Left ventricle myocardium superior (tissue), 1 donor: ENCODE results near the gene DLG2. TPM values are rescaled to one million over a fixed set of nuclear protein-coding genes. Genes with fewer than 3 reads are reported as not detected.

Source experiments
- ATAC-seq: fragments of 200-7000 bp; cut with Tn5 transposase; one replicate; pipeline ENCODE4 v1.9.1; 2020; ENCODE audit warnings: mild to moderate bottlenecking, moderate library complexity
- DNase-seq: peaks from one replicate; pipeline ENCODE4 v3.0.0-alpha.2; 2020
- intact Hi-C: fragments of 100-400 bp; cut with micrococcal nuclease; formaldehyde crosslinking; loops from one replicate; pipeline ENCODE4 v1.11.0; 2022
- total RNA-seq: library from RNA; stranded (reverse); fragmentation: NEBNext Ultra II Directional; extraction: Animal tissue kit (Norgen Biotek cat#: 25700); gene quantifications from one replicate; pipeline ENCODE4 v1.2.1, GENCODE V29; 2021
- donor health status: DM: no; HTN: yes; CAD: no; lungs with severe emphysema.

Gene DLG2
- total RNA-seq, 1 donor from 2014 or later, result 5.7 TPM

DNA sequence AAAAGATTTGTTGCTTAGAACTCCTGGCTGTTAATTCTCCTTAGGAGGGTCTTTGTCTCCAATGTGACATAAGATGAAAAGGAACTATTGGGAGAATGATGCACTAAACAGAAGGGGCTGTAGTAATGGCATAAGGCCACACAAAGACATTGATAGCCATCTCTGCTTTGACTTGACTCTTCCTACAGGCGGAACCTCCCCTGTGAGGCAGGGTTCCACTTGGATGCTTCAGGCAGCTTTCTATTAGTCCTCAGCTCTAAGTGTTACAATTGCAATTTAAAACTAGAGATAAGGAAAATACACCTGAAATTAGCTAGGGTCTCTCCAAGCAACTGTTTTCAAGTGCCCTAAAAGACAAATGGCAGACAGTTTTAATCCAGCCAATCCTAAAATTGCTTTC, 1949.4 kb downstream of the DLG2 start:
- intact Hi-C loops, result no loop called here
- ATAC-seq (no peak), DNase-seq (no peak)

- DNase-seq (no peak), ATAC-seq (no peak)
- intact Hi-C loops, result no loop called here
Measured at GRCh38 chr11:83676056-83676601, 1951.0 kb downstream of the DLG2 start.

DNA sequence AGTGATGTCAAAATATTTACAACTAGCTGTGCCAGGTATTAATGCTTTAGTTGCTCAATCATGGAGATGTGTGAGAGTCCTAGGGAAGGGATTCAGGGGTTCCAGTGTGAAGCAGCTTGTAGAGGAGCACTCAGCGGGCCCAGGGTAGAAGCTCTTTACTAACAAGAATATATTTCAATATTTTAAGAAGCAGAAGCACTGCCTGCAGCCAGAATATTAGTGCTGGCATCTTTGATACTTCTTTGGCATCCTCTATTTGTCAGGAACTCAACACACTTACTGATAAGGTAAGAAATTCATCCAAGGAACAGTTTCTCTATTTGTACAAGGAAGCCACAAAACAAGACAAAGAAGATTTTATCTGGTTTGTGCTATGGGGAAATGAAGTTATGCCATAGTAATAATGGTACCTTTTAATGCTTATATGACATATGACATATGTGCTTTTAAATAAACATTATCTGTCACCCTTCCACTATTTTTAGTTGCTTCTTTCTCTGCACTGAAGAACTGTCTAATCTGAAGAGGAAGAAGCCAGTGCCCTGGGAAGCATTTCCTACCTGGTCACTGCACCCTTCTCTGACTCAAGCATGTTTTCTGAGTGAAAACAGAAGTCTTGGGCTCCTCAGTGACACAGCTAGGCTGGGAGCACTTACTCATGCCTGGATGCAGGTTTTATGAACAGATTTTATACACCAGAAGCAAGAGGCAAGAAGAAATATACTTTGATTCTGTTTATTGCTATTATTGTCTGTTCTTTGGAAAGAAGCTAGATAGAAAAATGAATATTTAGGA, 1952.8 kb downstream of the DLG2 start:
- DNase-seq, result no peak
- ATAC-seq, result no peak
- intact Hi-C loops, result no loop called here

GRCh38 chr11:83671289-83671688, 1955.9 kb downstream of the DLG2 start:
- intact Hi-C loops, result no loop called here

GRCh38 chr11:83666149-83666548, 1961.0 kb downstream of the DLG2 start:
- intact Hi-C loops, result no loop called here
- DNase-seq, result no peak
- no peak for ATAC-seq

More at GRCh38 chr11:83671289-83671688, 1955.9 kb downstream of the DLG2 start:
- DNase-seq, result no peak
- ATAC-seq, result no peak

DNA sequence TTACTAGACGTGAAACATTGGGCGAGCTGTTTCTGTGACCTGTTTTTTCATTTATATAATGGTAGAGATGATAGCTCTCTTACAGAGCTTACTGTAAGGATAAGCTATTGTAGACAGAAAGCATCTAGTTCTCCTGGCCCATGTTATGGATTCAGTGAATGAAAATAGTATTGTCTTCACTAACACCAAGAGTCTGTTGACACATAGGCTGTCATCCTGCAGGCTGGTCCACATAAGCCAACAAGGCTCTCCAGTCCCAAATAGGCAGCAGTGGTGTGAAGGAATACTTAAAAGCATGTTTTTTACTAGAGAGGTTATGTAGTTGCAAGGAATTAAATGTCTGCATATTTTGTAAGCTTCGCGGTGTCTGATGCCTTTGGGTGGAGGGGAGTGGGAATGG, 1963.2 kb downstream of the DLG2 start:
- ATAC-seq (peak; percentile 94), DNase-seq (no peak)
- intact Hi-C loops, result no loop called here

DNA sequence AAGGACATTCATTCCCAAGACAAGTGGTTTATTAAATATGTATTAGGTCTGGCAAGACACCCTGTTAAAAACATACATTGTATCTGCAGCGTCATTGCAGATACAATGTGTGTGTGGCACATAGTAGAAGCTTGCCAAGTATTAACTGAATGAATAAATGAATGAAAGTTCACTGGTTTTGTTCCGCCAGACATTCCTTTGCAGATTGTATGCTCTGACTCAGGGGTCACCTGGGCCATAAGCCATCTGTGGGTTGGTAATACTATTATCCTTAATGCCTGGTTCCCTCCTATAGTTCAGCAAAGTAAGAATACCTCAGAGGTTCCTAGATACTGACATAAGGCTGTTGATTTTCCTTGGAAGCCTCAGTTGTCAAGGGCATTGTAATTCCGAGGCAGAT, 1963.7 kb downstream of the DLG2 start:
- no peak for DNase-seq
- no peak for ATAC-seq
- intact Hi-C loops, result no loop called here

- DNase-seq (no peak), ATAC-seq (no peak)
Measured at GRCh38 chr11:83662494-83662893, 1964.7 kb downstream of the DLG2 start.

GRCh38 chr11:83661491-83662350, 1965.4 kb downstream of the DLG2 start:
- intact Hi-C loops, result no loop called here
- ATAC-seq (no peak), DNase-seq (no peak)

More at GRCh38 chr11:83662494-83662893, 1964.7 kb downstream of the DLG2 start:
- intact Hi-C loops, result no loop called here

DNA sequence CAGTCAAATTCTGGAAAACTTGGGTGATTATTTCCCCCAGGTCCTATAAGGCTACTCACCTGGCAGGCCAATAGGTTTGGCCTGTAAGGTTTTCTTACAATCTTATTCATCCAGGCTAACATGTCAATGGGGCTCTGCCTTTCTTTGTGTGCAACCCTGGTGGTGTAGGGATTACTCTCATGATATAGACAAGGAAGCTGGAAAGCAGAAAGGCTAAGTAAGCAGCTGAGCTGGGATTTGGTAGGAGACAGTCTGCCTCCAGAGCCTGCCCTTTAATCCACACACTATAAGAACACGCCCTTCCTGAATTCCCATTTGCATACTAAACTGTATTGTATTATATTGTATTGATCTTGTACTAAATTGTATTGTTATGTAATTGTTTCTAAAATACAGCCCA, 1967.7 kb downstream of the DLG2 start:
- intact Hi-C loops, result no loop called here
- no peak for DNase-seq
- no peak for ATAC-seq

DNA sequence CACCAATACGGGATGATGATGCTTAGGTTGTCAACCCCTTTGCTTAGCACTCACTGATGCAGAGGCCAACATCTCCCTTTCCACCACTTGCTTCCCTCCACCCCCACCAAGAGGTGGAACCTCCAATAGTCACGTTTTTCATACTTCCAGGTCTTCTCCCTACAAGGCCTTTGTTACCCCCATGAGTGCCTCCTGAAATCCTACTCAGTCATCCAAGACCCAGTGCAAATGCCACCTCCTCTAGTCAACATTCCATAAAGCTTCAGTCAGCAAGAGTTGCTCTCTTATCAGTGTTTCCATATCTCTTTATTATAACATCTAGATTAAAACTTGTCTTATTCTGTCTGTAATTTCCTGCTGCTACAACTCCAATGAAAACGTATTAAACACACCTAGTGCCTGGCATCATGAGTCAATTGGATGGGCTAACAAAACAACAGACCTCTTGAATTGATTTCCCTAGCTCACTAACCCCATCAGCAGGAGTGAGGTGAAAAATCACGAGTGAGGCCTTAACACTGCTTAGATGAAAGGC, 1970.3 kb downstream of the DLG2 start:
- intact Hi-C loops, result no loop called here
- no peak for ATAC-seq
- DNase-seq, result no peak

- DNase-seq, result no peak
- intact Hi-C loops, result no loop called here
- no peak for ATAC-seq
Measured at GRCh38 chr11:83655976-83656375, 1971.2 kb downstream of the DLG2 start.

GRCh38 chr11:83649528-83649855, 1977.7 kb downstream of the DLG2 start:
- intact Hi-C loops, result no loop called here
- DNase-seq (no peak), ATAC-seq (no peak)

DNA sequence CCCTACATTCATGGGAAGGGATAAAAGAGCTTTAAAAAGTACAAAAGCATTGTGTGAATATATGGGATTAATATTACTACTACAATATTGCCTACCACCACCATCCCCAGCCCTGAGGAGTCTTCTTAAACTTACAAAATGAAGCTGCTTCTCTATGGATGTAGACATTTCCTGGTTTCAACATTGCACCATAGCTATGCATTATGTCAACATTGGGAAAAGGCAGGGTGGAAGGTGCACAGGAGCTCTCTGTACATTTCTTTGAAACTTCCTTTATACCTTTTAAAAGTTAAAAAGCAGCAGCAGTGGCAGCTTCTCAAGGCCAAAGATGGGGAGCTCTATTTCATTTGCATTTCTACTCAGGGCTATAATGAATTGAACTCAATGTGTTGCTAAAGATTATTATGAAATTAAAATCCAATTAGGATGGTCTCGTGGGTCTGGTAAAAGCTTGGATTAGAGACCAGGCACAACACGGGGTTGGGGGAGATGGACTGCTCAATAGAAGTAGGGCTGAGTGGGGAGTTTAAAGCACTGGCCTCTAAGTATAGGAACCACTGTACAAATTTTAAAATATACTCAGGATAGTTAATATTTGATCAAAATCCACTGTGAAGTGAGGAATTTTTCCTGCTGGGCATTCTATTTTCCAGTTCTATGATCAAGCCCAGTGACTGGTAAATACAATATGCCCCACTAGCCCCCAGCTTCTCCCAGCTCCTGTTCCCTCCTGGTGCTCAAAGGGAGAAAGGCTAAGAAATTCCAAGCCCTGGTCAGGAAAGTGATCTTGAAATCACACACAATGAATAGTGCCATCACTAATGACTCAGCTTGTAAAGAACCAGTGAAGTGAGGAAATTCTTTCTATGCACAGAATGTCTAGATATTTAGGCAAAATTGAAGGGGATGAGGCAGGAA, 1978.3 kb downstream of the DLG2 start:
- no peak for DNase-seq
- no peak for ATAC-seq
- intact Hi-C loops, result no loop called here

GRCh38 chr11:83645561-83645960, 1981.6 kb downstream of the DLG2 start:
- intact Hi-C loops, result no loop called here
- DNase-seq, result no peak
- ATAC-seq, result no peak

- intact Hi-C loops, result no loop called here
- ATAC-seq (no peak), DNase-seq (no peak)
Measured at GRCh38 chr11:83643115-83643514, 1984.0 kb downstream of the DLG2 start.

GRCh38 chr11:83642500-83642899, 1984.6 kb downstream of the DLG2 start:
- intact Hi-C loops, result no loop called here
- DNase-seq (no peak), ATAC-seq (no peak)

GRCh38 chr11:83641511-83641910, 1985.6 kb downstream of the DLG2 start:
- peak; percentile 54 for DNase-seq
- peak; percentile 99 for ATAC-seq
- intact Hi-C loops, result no loop called here
